GM23248 (cell line): ENCODE measurements around the gene LINGO4. TPM values are rescaled to one million over a fixed set of nuclear protein-coding genes. Genes with fewer than 3 reads are reported as not detected.

Experiments used
- DNase-seq: peaks from one replicate; pipeline ENCODE4 v3.0.0-alpha.2; 2015
- H2AFZ ChIP-seq: fragments of 200-600 bp; sonication (generic); 2 replicates; pipeline ENCODE4 v1.6.1; 2016; ENCODE audit warnings: antibody characterized with exemption
- H3F3A ChIP-seq: fragments of 200-600 bp; sonication (generic); 2 replicates; pipeline ENCODE4 v1.6.1; 2016; ENCODE audit warnings: mild to moderate bottlenecking, antibody characterized with exemption, mixed run types; ENCODE audit not compliant: insufficient read depth
- H3K27ac ChIP-seq: fragments of 200-600 bp; sonication (generic); 2 replicates; pipeline ENCODE4 v1.5.1; 2016; ENCODE audit warnings: mild to moderate bottlenecking
- H3K27me3 ChIP-seq: fragments of 200-600 bp; sonication (generic); replicated peaks from 2 replicates; pipeline ENCODE4 v1.6.1; 2016; ENCODE audit warnings: mild to moderate bottlenecking; ENCODE audit not compliant: insufficient read depth
- H3K36me3 ChIP-seq: fragments of 200-600 bp; sonication (generic); 2 replicates; pipeline ENCODE4 v1.6.1; 2016; ENCODE audit warnings: low read depth, mild to moderate bottlenecking
- H3K4me1 ChIP-seq: fragments of 200-600 bp; sonication (generic); 2 replicates; pipeline ENCODE4 v1.6.1; 2016; ENCODE audit warnings: mild to moderate bottlenecking; ENCODE audit not compliant: insufficient read depth
- H3K4me2 ChIP-seq: fragments of 200-600 bp; sonication (generic); one replicate; pipeline ENCODE4 v1.6.1; 2016; ENCODE audit warnings: mild to moderate bottlenecking; ENCODE audit not compliant: unreplicated experiment
- H3K4me3 ChIP-seq: fragments of 200-600 bp; sonication (generic); 2 replicates; pipeline ENCODE4 v1.5.1; 2016; ENCODE audit warnings: mild to moderate bottlenecking
- H3K79me2 ChIP-seq: fragments of 200-600 bp; sonication (generic); 2 replicates; pipeline ENCODE4 v1.6.1; 2016; ENCODE audit warnings: mild to moderate bottlenecking; ENCODE audit not compliant: insufficient read depth
- H3K9ac ChIP-seq: fragments of 200-600 bp; sonication (generic); 2 replicates; pipeline ENCODE4 v1.6.1; 2016; ENCODE audit warnings: mild to moderate bottlenecking
- H3K9me2 ChIP-seq: fragments of 200-600 bp; sonication (generic); 2 replicates; pipeline ENCODE4 v1.6.1; 2016; ENCODE audit warnings: mixed run types, mild to moderate bottlenecking, moderate library complexity; ENCODE audit not compliant: insufficient read depth
- H3K9me3 ChIP-seq: fragments of 200-600 bp; sonication (generic); one replicate; pipeline ENCODE4 v1.6.1; 2017; ENCODE audit warnings: low read depth
- H4K20me1 ChIP-seq: fragments of 200-600 bp; sonication (generic); 2 replicates; pipeline ENCODE4 v1.6.0; 2016; ENCODE audit not compliant: insufficient read depth
- EZH2 ChIP-seq: fragments of 200-600 bp; sonication (generic); IDR thresholded peaks from 2 replicates; pipeline ENCODE4 v1.6.1; 2018; ENCODE audit warnings: antibody characterized with exemption, mild to moderate bottlenecking; ENCODE audit not compliant: insufficient read depth, poor library complexity, severe bottlenecking
- EZH2phosphoT487 ChIP-seq: fragments of 200-600 bp; sonication (generic); IDR thresholded peaks from 2 replicates; pipeline ENCODE4 v1.6.1; 2018; ENCODE audit warnings: antibody characterized with exemption, moderate library complexity, mild to moderate bottlenecking, low read depth; ENCODE audit not compliant: insufficient read depth
- WGBS, 2 experiments: methylation state at CpG; one replicate each; pipeline ENCODE4 v1.1.6; 2015 to 2017; ENCODE audit warnings: low lambda C conversion rate in 2 of 2, low coverage in 1 of 2; ENCODE audit errors: missing lambda C conversion rate in 2 of 2; 5-methylcytosine and 5-hydroxymethylcytosine counted together
- in situ Hi-C: fragments of 300-500 bp; cut with MboI; formaldehyde crosslinking; loops from 2 replicates; pipeline ENCODE4 v1.15.0; 2020
- polyA plus RNA-seq: library from polyadenylated mRNA; unstranded; fragments of >200 nt; fragmentation: Nextera tagmentation; extraction: Ambion mirVana; gene quantifications from 2 replicates; pipeline ENCODE4 v1.2.1, GENCODE V29; 2016
- total RNA-seq: library from RNA; depleted of rRNA; stranded (reverse); fragments of >200 nt; shearing (Covaris generic); gene quantifications from 2 replicates; pipeline ENCODE4 v1.2.3, GENCODE V29; 2014

LINGO4 gene
- total and polyA plus RNA-seq, 2 experiments from 2014 or later, result not detected

DNA sequence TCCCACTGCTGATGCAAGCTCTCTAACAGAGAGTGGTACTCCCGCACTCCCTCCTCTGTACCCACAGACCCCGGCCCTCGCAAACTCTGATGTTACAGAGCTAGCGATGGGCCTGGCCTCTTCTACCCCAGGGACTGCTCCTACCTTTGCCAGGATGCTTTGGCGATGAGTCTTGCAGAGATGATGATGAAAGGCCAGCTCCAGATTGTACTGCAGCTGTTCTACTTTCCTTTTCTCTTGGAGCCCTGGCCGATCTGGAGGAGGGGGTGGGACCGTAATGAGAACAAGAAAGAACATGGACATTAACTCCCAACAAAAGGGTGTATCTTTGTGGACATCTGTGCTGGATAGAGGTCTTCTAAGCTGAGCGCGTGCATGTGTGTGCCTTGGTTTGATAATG lies 6.0 kb upstream of the LINGO4 start:
- TF ChIP-seq EZH2, result no peak
- Histone ChIP-seq H3K4me2 (peak overlapping the region; percentile 21), H3K79me2 (no peaks in the 10 kb centered on the region), H3K9me2 (no peaks in the 10 kb centered on the region), H3K27ac (no peak overlapping the region), H3K27me3 (peaks cover 11% of the 10 kb centered on the region), H3F3A (no peaks in the 10 kb centered on the region), H3K4me1 (0 out of 2 replicates have a peak, but pooled peaks cover 8% of the 10 kb centered on the region), H2AFZ (peak overlapping the region; percentile 11; the same call in 1 of the 2 replicates), H4K20me1 (no peaks in the 10 kb centered on the region), H3K9ac (no peak overlapping the region), H3K4me3 (no peak overlapping the region), H3K9me3 (no peaks in the 10 kb centered on the region), H3K36me3 (no peaks in the 10 kb centered on the region)
- in situ Hi-C loops, result no loop called here
- WGBS, 2 experiments, result 33 to 34% methylated on average over 9 of the region's 9 CpGs
- DNase-seq, result peak; percentile 61

- peaks cover 11% of the 10 kb centered on the region for H3K27me3 ChIP-seq
- H4K20me1 ChIP-seq, result no peaks in the 10 kb centered on the region
- 0 out of 2 replicates have a peak, but pooled peaks cover 8% of the 10 kb centered on the region for H3K4me1 ChIP-seq
- H3K4me2 ChIP-seq, result no peak overlapping the region
- no peaks in the 10 kb centered on the region for H3K9me3 ChIP-seq
- H2AFZ ChIP-seq, result no peak overlapping the region
- in situ Hi-C loops, result no loop called here
- no peak overlapping the region for H3K4me3 ChIP-seq
- H3F3A ChIP-seq, result no peaks in the 10 kb centered on the region
- 98 to 100% methylated on average over 1 of the region's 1 CpG for WGBS, 2 experiments
- H3K79me2 ChIP-seq, result no peaks in the 10 kb centered on the region
- no peak for DNase-seq
- no peak for TF ChIP-seq EZH2
- TF ChIP-seq EZH2phosphoT487, result no peak
- no peak overlapping the region for H3K9ac ChIP-seq
- no peak overlapping the region for H3K27ac ChIP-seq
- no peaks in the 10 kb centered on the region for H3K36me3 ChIP-seq
- no peaks in the 10 kb centered on the region for H3K9me2 ChIP-seq
Observed at GRCh38 chr1:151809985-151810556, 4.9 kb upstream of the LINGO4 start.

- Histone ChIP-seq H3K9me2 (no peaks in the 10 kb centered on the region), H3K4me3 (no peak overlapping the region), H3K79me2 (no peaks in the 10 kb centered on the region), H3K27ac (no peak overlapping the region), H4K20me1 (no peaks in the 10 kb centered on the region), H3K36me3 (no peaks in the 10 kb centered on the region), H3K4me1 (0 out of 2 replicates have a peak, but pooled peaks cover 8% of the 10 kb centered on the region), H3K27me3 (peaks cover 16% of the 10 kb centered on the region), H3K9me3 (no peaks in the 10 kb centered on the region), H3F3A (no peaks in the 10 kb centered on the region), H3K9ac (no peak overlapping the region), H3K4me2 (no peak overlapping the region), H2AFZ (no peak overlapping the region)
- in situ Hi-C loops, result no loop called here
- peak; percentile 16 for DNase-seq
- 41 to 43% methylated on average over 8 of the region's 8 CpGs for WGBS, 2 experiments
- TF ChIP-seq EZH2phosphoT487 (no peak), EZH2 (no peak)
Observed at GRCh38 chr1:151809290-151809984, 4.2 kb upstream of the LINGO4 start.

GRCh38 chr1:151807766-151808165 lies 2.5 kb upstream of the LINGO4 start:
- H3F3A ChIP-seq, result no peaks in the 10 kb centered on the region
- H3K4me3 ChIP-seq, result no peak overlapping the region
- TF ChIP-seq EZH2phosphoT487 (no peak), EZH2 (no peak)
- no peaks in the 10 kb centered on the region for H3K9me3 ChIP-seq
- no peak overlapping the region for H3K4me2 ChIP-seq
- in situ Hi-C loops, result no loop called here
- no peak overlapping the region for H3K9ac ChIP-seq
- no peaks in the 10 kb centered on the region for H3K79me2 ChIP-seq
- WGBS, 2 experiments, result 38 to 50% methylated on average over 1 of the region's 1 CpG
- H3K27ac ChIP-seq, result no peak overlapping the region
- H3K27me3 ChIP-seq, result peaks cover 28% of the 10 kb centered on the region
- H3K9me2 ChIP-seq, result no peaks in the 10 kb centered on the region
- DNase-seq, result no peak
- H3K36me3 ChIP-seq, result no peaks in the 10 kb centered on the region
- no peak overlapping the region for H2AFZ ChIP-seq
- no peaks in the 10 kb centered on the region for H4K20me1 ChIP-seq
- H3K4me1 ChIP-seq, result 0 out of 2 replicates have a peak, but pooled peaks cover 8% of the 10 kb centered on the region
